ENCODE data around the gene NXT1.
"Not testable (repeated sequence)": the region's sequence is repeated elsewhere in the genome, so short reads cannot be mapped to it uniquely, and the experiment has no call there.

DNA sequence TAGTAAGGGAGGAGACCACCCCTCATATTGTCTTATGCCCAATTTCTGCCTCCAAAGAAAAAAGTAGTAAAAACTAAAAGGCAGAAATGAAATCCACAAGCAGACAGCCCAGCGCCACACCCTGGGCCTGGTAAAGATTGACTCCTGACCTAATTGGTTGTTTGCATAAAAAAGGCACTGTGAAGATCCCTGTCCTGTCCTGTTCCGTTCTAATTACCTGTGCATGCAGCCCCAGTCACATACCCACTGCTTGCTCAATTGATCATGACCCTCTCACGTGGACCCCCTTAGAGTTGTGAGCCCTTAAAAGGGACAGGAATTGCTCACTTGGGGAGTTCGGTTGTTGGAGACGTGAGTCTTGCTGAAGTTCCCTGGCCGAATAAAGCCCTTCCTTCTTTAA is 2.1 kb upstream of the NXT1 start:
- not testable (repeated sequence) for TF ChIP-seq EZH2 (IDR thresholded peaks at IDR 0.05); POLR2AphosphoS5 (IDR thresholded peaks at IDR 0.05; ENCODE audit: borderline replicate concordance, low read depth, low read length); FOXP2 (optimal IDR thresholded peaks at IDR 0.05; ENCODE audit: control extremely low read depth, extremely low read length, insufficient read depth)

Measured in SK-N-MC (cell line).